HG03060 (cell line): ENCODE results near the gene CELF1.
"Not testable (repeated sequence)": the region's sequence is repeated elsewhere in the genome, so short reads cannot be mapped to it uniquely, and the experiment has no call there.

ENCODE experiments used
- ATAC-seq: cut with Tn5 transposase; IDR thresholded peaks from one replicate; pipeline ENCODE4 v1.9.1; 2021; ENCODE audit warnings: low read depth, moderate number of reproducible peaks; ENCODE audit not compliant: unreplicated experiment

Gene CELF1

GRCh38 chr11:47460571-47461235 lies 92.2 kb downstream of the CELF1 start:
- no peak for ATAC-seq

- ATAC-seq = not testable (repeated sequence)
Observed at GRCh38 chr11:47454258-47454671, 98.7 kb downstream of the CELF1 start.

GRCh38 chr11:47453365-47453764 lies 99.6 kb downstream of the CELF1 start:
- ATAC-seq = no peak

- ATAC-seq = no peak
Observed at GRCh38 chr11:47451990-47452389, 100.9 kb downstream of the CELF1 start.

GRCh38 chr11:47451436-47451835 lies 101.5 kb downstream of the CELF1 start:
- ATAC-seq = no peak

- ATAC-seq = no peak
Observed at GRCh38 chr11:47449541-47449940, 103.4 kb downstream of the CELF1 start.

- no peak for ATAC-seq
Observed at GRCh38 chr11:47448566-47449427, 104.1 kb downstream of the CELF1 start, which contains the start of gene RAPSN. RAPSN (minus strand) TSS chr11:47449136; CDS start chr11:47448964, 172 bp downstream.

- ATAC-seq = no peak
Observed at GRCh38 chr11:47447906-47448305, 105.0 kb downstream of the CELF1 start.

- ATAC-seq = no peak
Observed at GRCh38 chr11:47446833-47447232, 106.1 kb downstream of the CELF1 start.

GRCh38 chr11:47445840-47446239 lies 107.1 kb downstream of the CELF1 start:
- no peak for ATAC-seq

GRCh38 chr11:47443817-47444216 lies 109.1 kb downstream of the CELF1 start:
- ATAC-seq = no peak

- ATAC-seq = no peak
Observed at GRCh38 chr11:47443028-47443700, 109.8 kb downstream of the CELF1 start.

- ATAC-seq = no peak
Observed at GRCh38 chr11:47442514-47442913, 110.4 kb downstream of the CELF1 start.

GRCh38 chr11:47441421-47441820 lies 111.5 kb downstream of the CELF1 start:
- ATAC-seq = no peak

GRCh38 chr11:47440054-47440476 lies 112.9 kb downstream of the CELF1 start:
- no peak for ATAC-seq

GRCh38 chr11:47438721-47439120 lies 114.2 kb downstream of the CELF1 start:
- ATAC-seq = no peak

- ATAC-seq = no peak
Observed at GRCh38 chr11:47437746-47438418, 115.0 kb downstream of the CELF1 start.

GRCh38 chr11:47437218-47437745 lies 115.7 kb downstream of the CELF1 start:
- ATAC-seq = no peak

- ATAC-seq = no peak
Observed at GRCh38 chr11:47436726-47437125, 116.2 kb downstream of the CELF1 start.

- ATAC-seq = no peak
Observed at GRCh38 chr11:47435687-47436086, 117.2 kb downstream of the CELF1 start.
